Measurements from ENCODE around the gene RPL9. TPM values are rescaled to one million over a fixed set of nuclear protein-coding genes. Genes with fewer than 3 reads are reported as not detected.
A peak's percentile ranks its signal among the peaks of the same experiment; 100 is the strongest.

The RPL9 gene
- total and polyA plus RNA-seq, 2 of the 13 experiments (the other 11 are each of a cell fraction or from before 2014, with no cell fraction given) = 993 to 2,148 TPM

DNA sequence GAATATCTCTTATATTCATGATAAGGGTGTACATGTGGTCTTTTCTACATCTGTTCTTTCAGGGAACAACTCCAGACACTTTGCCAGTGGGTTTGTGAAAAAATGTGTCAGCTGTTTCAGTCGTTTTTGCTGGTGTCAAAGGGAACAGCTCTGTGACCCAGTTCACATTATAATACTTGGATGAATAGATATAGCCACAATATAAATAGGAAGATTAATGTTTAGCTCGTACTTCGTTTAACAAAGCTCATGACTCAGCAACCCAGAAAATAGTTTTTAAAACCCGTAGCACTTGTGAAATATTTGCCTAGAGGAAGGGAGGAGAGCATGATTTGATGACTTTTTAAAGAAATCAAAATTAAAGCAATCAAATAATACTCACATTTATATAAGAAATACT is 8.0 kb upstream of the RPL9 start:
- no peak for FAIRE-seq
- no peak for DNase-seq (ENCODE audit: low spot score)
- Histone ChIP-seq H2AFZ (ENCODE audit: low read length) (no peak overlapping the region), H3K4me3 (replicated peaks in 1 of 3; ENCODE audit: insufficient read depth in 1 of 3, low read depth in 2 of 3, low read length in 3 of 3) (no peak overlapping the region; a peak in 1 of 6 replicates), H3K9me3 (ENCODE audit: low read length) (no peaks in the 10 kb centered on the region), H3K36me3 (replicated peaks in 1 of 2; ENCODE audit: control insufficient read depth in 1 of 2, insufficient read depth in 2 of 2, low read length in 2 of 2) (peaks cover 7 to 12% of the 10 kb centered on the region in 2 experiments; a peak in 4 of 5 replicates), H3K27me3 (ENCODE audit: control insufficient read depth in 1 of 2, insufficient read depth in 2 of 2, low read length in 2 of 2) (no peaks in the 10 kb centered on the region), H4K20me1 (ENCODE audit: insufficient read depth, low read length) (no peaks in the 10 kb centered on the region), H3K4me1 (ENCODE audit: insufficient read depth, low read length) (peaks cover 58% of the 10 kb centered on the region), H3K79me2 (ENCODE audit: insufficient read depth, low read length) (no peaks in the 10 kb centered on the region), H3K4me2 (ENCODE audit: low read depth, low read length) (peak overlapping the region; percentile 66), H3K27ac (ENCODE audit: extremely low read length, insufficient read depth, low read length) (peak overlapping the region; percentile 74), H3K9ac (ENCODE audit: insufficient read depth, low read depth, low read length) (peak overlapping the region; percentile 49; the same call in 1 of the 2 replicates)
- CTCF ChIA-PET (ENCODE audit: low intra/inter-chr PET ratio, low total read pairs) = no interaction called here
- BruUV-seq (replicated peaks) = no TSS peak
- POLR2A ChIA-PET = interaction anchor here (0.6 to 2.4 kb wide), 6 partner anchors 8 to 173 kb away, joined by 4 to 11 read pairs (median 5); partner anchors contain the start of genes LIAS, RFC1, RPL9 and UGDH
- no peak for TF ChIP-seq TEF (CRISPR knock-in tag; IDR thresholded peaks at IDR 0.05)
- TF ChIP-seq HNF1A (IDR thresholded peaks at IDR 0.05; ENCODE audit: low read depth) = 0 out of 2 replicates have a peak, but pooled peaks have one; percentile 6
- no peak for TF ChIP-seq HNF1A (CRISPR knock-in tag; IDR thresholded peaks at IDR 0.05; ENCODE audit: borderline replicate concordance)
- no peak for TF ChIP-seq PAWR (CRISPR knock-in tag; IDR thresholded peaks at IDR 0.05; ENCODE audit: borderline replicate concordance)
- TF ChIP-seq KDM4B (CRISPR knock-in tag; IDR thresholded peaks at IDR 0.05) = no peak
- TF ChIP-seq MAFF (IDR thresholded peaks at IDR 0.05; ENCODE audit: low read depth, low read length) = peak; percentile 66
- peak; percentile 60 for TF ChIP-seq NFE2L2 (IDR thresholded peaks at IDR 0.05; ENCODE audit: low read length)
- TF ChIP-seq MAFK (conservative IDR thresholded peaks at IDR 0.05 in 1 of 2, IDR thresholded peaks at IDR 0.05 in 1 of 2; ENCODE audit: low read length in 2 of 2) = peak; percentile 65 to 66
- TF ChIP-seq KLF15 (CRISPR knock-in tag; IDR thresholded peaks at IDR 0.05; ENCODE audit: borderline replicate concordance) = no peak
- TF ChIP-seq, protein P1, sequence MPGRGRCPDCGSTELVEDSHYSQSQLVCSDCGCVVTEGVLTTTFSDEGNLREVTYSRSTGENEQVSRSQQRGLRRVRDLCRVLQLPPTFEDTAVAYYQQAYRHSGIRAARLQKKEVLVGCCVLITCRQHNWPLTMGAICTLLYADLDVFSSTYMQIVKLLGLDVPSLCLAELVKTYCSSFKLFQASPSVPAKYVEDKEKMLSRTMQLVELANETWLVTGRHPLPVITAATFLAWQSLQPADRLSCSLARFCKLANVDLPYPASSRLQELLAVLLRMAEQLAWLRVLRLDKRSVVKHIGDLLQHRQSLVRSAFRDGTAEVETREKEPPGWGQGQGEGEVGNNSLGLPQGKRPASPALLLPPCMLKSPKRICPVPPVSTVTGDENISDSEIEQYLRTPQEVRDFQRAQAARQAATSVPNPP (CRISPR knock-in tag; IDR thresholded peaks at IDR 0.05) = no peak
- TF ChIP-seq ZNF816 (CRISPR knock-in tag; IDR thresholded peaks at IDR 0.05; ENCODE audit: borderline replicate concordance) = no peak
- no peak for TF ChIP-seq YY1 (IDR thresholded peaks at IDR 0.05; ENCODE audit: insufficient read depth, insufficient replicate concordance, low read depth, low read length)
- TF ChIP-seq TAF15 (IDR thresholded peaks at IDR 0.05; ENCODE audit: low read depth, low read length, poor library complexity, severe bottlenecking) = no peak
- no peak for TF ChIP-seq ZNF567 (CRISPR knock-in tag; IDR thresholded peaks at IDR 0.05; ENCODE audit: borderline replicate concordance)
- no peak for TF ChIP-seq RCOR2 (CRISPR knock-in tag; IDR thresholded peaks at IDR 0.05)
- 0 out of 2 replicates have a peak, but pooled peaks have one; percentile 1 for TF ChIP-seq NFIC (IDR thresholded peaks at IDR 0.05; ENCODE audit: low read length)
- TF ChIP-seq RBM22 (optimal IDR thresholded peaks at IDR 0.05; ENCODE audit: low read length) = no peak
- TF ChIP-seq, protein P2, sequence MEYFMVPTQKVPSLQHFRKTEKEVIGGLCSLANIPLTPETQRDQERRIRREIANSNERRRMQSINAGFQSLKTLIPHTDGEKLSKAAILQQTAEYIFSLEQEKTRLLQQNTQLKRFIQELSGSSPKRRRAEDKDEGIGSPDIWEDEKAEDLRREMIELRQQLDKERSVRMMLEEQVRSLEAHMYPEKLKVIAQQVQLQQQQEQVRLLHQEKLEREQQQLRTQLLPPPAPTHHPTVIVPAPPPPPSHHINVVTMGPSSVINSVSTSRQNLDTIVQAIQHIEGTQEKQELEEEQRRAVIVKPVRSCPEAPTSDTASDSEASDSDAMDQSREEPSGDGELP (IDR thresholded peaks at IDR 0.05; ENCODE audit: borderline replicate concordance, low read depth) = peak; percentile 31; the same call in 1 of the 2 replicates
- in situ Hi-C loops (cut with HindIII; ENCODE audit: extremely low pct_ligation_motif_present, low pct_unique_long_range_greater_than_20kb) (loop anchor here (5.0 kb wide), 1 partner anchor 511 kb away; the partner anchor contains the start of gene PDS5A), intact Hi-C loops (cut with micrococcal nuclease; ENCODE audit: unreplicated experiment) (loop anchor here (5.0 to 10.0 kb wide), 4 partner anchors 56 to 591 kb away; partner anchors contain the start of genes N4BP2 and SMIM14)
- ATAC-seq = no peak
- WGBS (ENCODE audit: low lambda C conversion rate) = 11% methylated on average over 4 of the region's 4 CpGs

All from HepG2 (cell line).